Parathyroid adenoma (tissue), 2 donors: Measurements from ENCODE around the gene PSMB7.

ENCODE experiments used
- H2AFZ ChIP-seq: fragments of 300-600 bp; sonication (generic); one replicate; pipeline ENCODE4 v1.7.0; 2017; ENCODE audit warnings: antibody characterized with exemption, mild to moderate bottlenecking
- H3K27ac ChIP-seq: fragments of 300-600 bp; sonication (generic); one replicate; pipeline ENCODE4 v1.7.0; 2017
- H3K27me3 ChIP-seq: fragments of 300-600 bp; sonication (generic); one replicate; pipeline ENCODE4 v1.7.0; 2017; ENCODE audit warnings: low read length; ENCODE audit not compliant: control insufficient read depth, insufficient read depth
- H3K36me3 ChIP-seq: fragments of 300-600 bp; sonication (generic); one replicate; pipeline ENCODE4 v1.7.0; 2017; ENCODE audit warnings: low read length; ENCODE audit not compliant: control insufficient read depth, insufficient read depth
- H3K4me1 ChIP-seq: fragments of 300-600 bp; sonication (generic); one replicate; pipeline ENCODE4 v1.7.0; 2017; ENCODE audit warnings: control low read depth
- H3K4me2 ChIP-seq: fragments of 300-600 bp; sonication (generic); one replicate; pipeline ENCODE4 v1.7.0; 2017; ENCODE audit warnings: low read length
- H3K4me3 ChIP-seq: fragments of 300-600 bp; sonication (generic); one replicate; pipeline ENCODE4 v1.7.0; 2017; ENCODE audit warnings: low read depth, low read length
- H3K79me2 ChIP-seq: fragments of 300-600 bp; sonication (generic); one replicate; pipeline ENCODE4 v1.7.0; 2017; ENCODE audit warnings: control low read depth
- H3K9ac ChIP-seq: fragments of 300-600 bp; sonication (generic); one replicate; pipeline ENCODE4 v1.7.0; 2017; ENCODE audit warnings: mild to moderate bottlenecking
- H3K9me3 ChIP-seq: fragments of 300-600 bp; sonication (generic); one replicate; pipeline ENCODE4 v1.7.0; 2017; ENCODE audit warnings: low read length; ENCODE audit not compliant: control insufficient read depth
- CTCF ChIP-seq: fragments of 300-600 bp; sonication (generic); IDR thresholded peaks from one replicate; pipeline ENCODE4 v1.7.0; 2017; ENCODE audit warnings: antibody characterized with exemption, mild to moderate bottlenecking
- donor health status: primary hyperparathyroidism.

The PSMB7 gene

GRCh38 chr9:124447297-124447661 lies 32.0 kb upstream of the PSMB7 start:
- H2AFZ ChIP-seq, result no peak overlapping the region
- no peak overlapping the region for H3K4me2 ChIP-seq
- no peaks in the 10 kb centered on the region for H3K27me3 ChIP-seq
- no peak overlapping the region for H3K9ac ChIP-seq
- H3K79me2 ChIP-seq, result no peaks in the 10 kb centered on the region
- TF ChIP-seq CTCF, result no peak
- H3K4me1 ChIP-seq, result no peaks in the 10 kb centered on the region
- no peaks in the 10 kb centered on the region for H3K36me3 ChIP-seq
- no peak overlapping the region for H3K27ac ChIP-seq
- no peak overlapping the region for H3K4me3 ChIP-seq
- no peaks in the 10 kb centered on the region for H3K9me3 ChIP-seq

- Histone ChIP-seq H3K9ac (no peak overlapping the region), H3K4me3 (no peak overlapping the region), H3K36me3 (no peaks in the 10 kb centered on the region), H3K27ac (no peak overlapping the region), H3K79me2 (no peaks in the 10 kb centered on the region), H3K27me3 (no peaks in the 10 kb centered on the region), H3K9me3 (no peaks in the 10 kb centered on the region), H3K4me2 (no peak overlapping the region), H2AFZ (no peak overlapping the region), H3K4me1 (no peaks in the 10 kb centered on the region)
- no peak for TF ChIP-seq CTCF
Measured at GRCh38 chr9:124444166-124444565, 28.9 kb upstream of the PSMB7 start.

- H3K9ac ChIP-seq, result no peak overlapping the region
- no peaks in the 10 kb centered on the region for H3K4me1 ChIP-seq
- H3K27ac ChIP-seq, result no peak overlapping the region
- no peak for TF ChIP-seq CTCF
- H3K36me3 ChIP-seq, result no peaks in the 10 kb centered on the region
- no peak overlapping the region for H3K4me2 ChIP-seq
- no peaks in the 10 kb centered on the region for H3K27me3 ChIP-seq
- no peaks in the 10 kb centered on the region for H3K9me3 ChIP-seq
- H3K4me3 ChIP-seq, result no peak overlapping the region
- no peak overlapping the region for H2AFZ ChIP-seq
- H3K79me2 ChIP-seq, result no peaks in the 10 kb centered on the region
Measured at GRCh38 chr9:124443625-124444024, 28.4 kb upstream of the PSMB7 start.

- Histone ChIP-seq H3K27ac (no peak overlapping the region), H3K36me3 (no peaks in the 10 kb centered on the region), H3K9ac (no peak overlapping the region), H3K4me3 (no peak overlapping the region), H3K79me2 (no peaks in the 10 kb centered on the region), H3K4me1 (no peaks in the 10 kb centered on the region), H2AFZ (no peak overlapping the region), H3K4me2 (no peak overlapping the region), H3K9me3 (no peaks in the 10 kb centered on the region), H3K27me3 (no peaks in the 10 kb centered on the region)
- TF ChIP-seq CTCF, result no peak
Measured at GRCh38 chr9:124442826-124443225, 27.6 kb upstream of the PSMB7 start.

GRCh38 chr9:124442379-124442778 lies 27.1 kb upstream of the PSMB7 start:
- Histone ChIP-seq H3K9ac (no peak overlapping the region), H3K36me3 (no peaks in the 10 kb centered on the region), H3K9me3 (no peaks in the 10 kb centered on the region), H3K4me3 (no peak overlapping the region), H2AFZ (no peak overlapping the region), H3K27me3 (no peaks in the 10 kb centered on the region), H3K4me1 (no peaks in the 10 kb centered on the region), H3K4me2 (no peak overlapping the region), H3K79me2 (no peaks in the 10 kb centered on the region), H3K27ac (no peak overlapping the region)
- no peak for TF ChIP-seq CTCF
